ENCODE results near the gene EPAS1.

EPAS1 gene

DNA sequence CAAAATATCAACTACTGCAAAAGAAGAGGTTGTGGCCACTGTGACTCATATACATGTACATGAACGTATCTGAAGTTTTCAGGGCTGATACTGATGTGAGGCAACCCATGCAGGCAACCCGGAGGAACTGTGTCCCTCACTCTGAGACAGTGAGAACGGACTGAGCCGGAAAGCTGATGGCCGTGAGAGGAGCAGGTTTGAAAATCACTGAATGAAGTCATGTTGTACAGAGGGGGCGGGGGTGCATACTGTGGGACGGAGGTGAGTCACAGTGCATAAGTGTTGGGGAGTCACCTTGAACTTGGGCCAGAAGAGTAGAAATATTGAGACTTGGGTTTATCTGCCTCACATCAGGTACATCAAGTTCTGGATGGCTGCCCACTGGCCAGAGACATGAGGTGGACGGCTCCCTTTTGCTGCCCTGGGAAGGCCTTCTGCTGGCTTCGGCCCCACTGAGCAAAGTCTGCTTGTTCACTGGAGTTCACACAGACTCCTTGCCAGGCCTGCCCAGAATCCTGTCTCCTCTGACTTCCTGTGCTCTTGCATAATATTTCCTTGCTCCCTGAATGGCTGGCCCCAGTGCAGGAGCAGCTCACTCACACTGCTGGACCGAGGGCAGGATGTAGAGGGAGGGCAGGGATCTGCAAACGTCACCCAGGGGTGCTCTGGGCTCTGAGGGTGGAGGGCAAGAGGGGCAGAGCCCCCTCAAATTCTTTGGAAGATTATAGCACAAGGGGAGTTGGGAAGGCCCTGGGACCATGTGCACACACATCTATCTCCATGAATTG lies 18.1 kb downstream of the EPAS1 start:
- Mint-ChIP-seq H3K27me3 (ENCODE audit: low read depth) (peaks cover 32% of the 10 kb centered on the region), H3K27ac (no peak overlapping the region), H3K4me1 (ENCODE audit: low read depth) (peaks cover 5% of the 10 kb centered on the region), H3K36me3 (ENCODE audit: low read depth) (no peaks in the 10 kb centered on the region), H3K9me3 (no peaks in the 10 kb centered on the region), H3K4me3 (no peak overlapping the region)

DNA sequence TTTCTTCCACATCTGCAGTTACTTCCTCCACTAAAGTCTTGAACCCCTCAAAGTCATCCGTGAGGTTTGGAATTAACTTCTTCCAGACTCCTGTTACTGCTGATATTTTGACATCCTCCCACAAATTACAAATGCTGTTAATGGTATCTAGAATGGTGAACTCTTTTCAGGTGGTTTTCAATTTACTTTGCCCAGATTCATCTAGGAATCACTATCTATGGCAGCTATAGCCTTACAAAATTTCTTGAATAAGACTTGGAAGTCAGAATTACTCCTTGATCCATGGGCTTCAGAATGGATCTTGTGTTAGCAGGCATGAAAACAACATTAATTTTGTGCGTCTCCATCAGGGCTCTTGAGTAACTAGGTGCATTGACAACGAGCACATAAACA lies 19.9 kb downstream of the EPAS1 start:
- H3K27me3 Mint-ChIP-seq (ENCODE audit: low read depth) = peaks cover 32% of the 10 kb centered on the region
- H3K4me3 Mint-ChIP-seq = no peak overlapping the region
- H3K36me3 Mint-ChIP-seq (ENCODE audit: low read depth) = no peaks in the 10 kb centered on the region
- H3K9me3 Mint-ChIP-seq = no peaks in the 10 kb centered on the region
- peaks cover 5% of the 10 kb centered on the region for H3K4me1 Mint-ChIP-seq (ENCODE audit: low read depth)
- H3K27ac Mint-ChIP-seq = no peak overlapping the region

- Mint-ChIP-seq H3K27ac (no peak overlapping the region), H3K4me1 (ENCODE audit: low read depth) (peaks cover 5% of the 10 kb centered on the region), H3K36me3 (ENCODE audit: low read depth) (no peaks in the 10 kb centered on the region), H3K4me3 (no peak overlapping the region), H3K9me3 (no peaks in the 10 kb centered on the region), H3K27me3 (ENCODE audit: low read depth) (peaks cover 40% of the 10 kb centered on the region)
Measured at GRCh38 chr2:46318579-46319460, 21.6 kb downstream of the EPAS1 start.

- no peak overlapping the region for H3K4me3 Mint-ChIP-seq
- no peaks in the 10 kb centered on the region for H3K9me3 Mint-ChIP-seq
- no peak overlapping the region for H3K27ac Mint-ChIP-seq
Measured at GRCh38 chr2:46319711-46320110, 22.5 kb downstream of the EPAS1 start.

GRCh38 chr2:46320141-46320567 lies 22.9 kb downstream of the EPAS1 start:
- Mint-ChIP-seq H3K27ac (no peak overlapping the region), H3K27me3 (ENCODE audit: low read depth) (peaks cover 43% of the 10 kb centered on the region), H3K4me3 (no peak overlapping the region), H3K36me3 (ENCODE audit: low read depth) (no peaks in the 10 kb centered on the region), H3K9me3 (no peaks in the 10 kb centered on the region), H3K4me1 (ENCODE audit: low read depth) (peaks cover 3% of the 10 kb centered on the region)

More at GRCh38 chr2:46319711-46320110, 22.5 kb downstream of the EPAS1 start:
- H3K4me1 Mint-ChIP-seq (ENCODE audit: low read depth) = peaks cover 5% of the 10 kb centered on the region
- no peaks in the 10 kb centered on the region for H3K36me3 Mint-ChIP-seq (ENCODE audit: low read depth)
- peaks cover 39% of the 10 kb centered on the region for H3K27me3 Mint-ChIP-seq (ENCODE audit: low read depth)

DNA sequence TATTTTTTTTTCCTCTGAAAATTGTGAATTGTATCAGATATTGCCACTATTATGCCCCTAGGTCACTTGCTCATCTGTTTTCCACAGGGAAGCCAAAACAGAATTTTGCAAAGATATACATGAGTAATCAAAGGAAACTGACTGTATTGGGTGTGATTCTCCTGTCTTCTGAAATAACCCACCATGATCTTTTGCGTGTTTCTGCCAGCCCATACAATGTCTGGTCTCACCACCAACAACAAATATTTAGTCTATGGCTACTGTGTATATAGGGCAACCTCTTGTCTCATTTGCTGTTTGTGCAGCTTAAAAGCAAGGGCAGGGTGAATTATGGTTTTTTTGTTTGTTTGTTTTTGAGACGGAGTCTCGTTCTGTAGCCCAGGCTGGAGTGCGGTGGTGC lies 26.5 kb downstream of the EPAS1 start:
- H3K27ac Mint-ChIP-seq = no peak overlapping the region
- no peaks in the 10 kb centered on the region for H3K9me3 Mint-ChIP-seq
- no peaks in the 10 kb centered on the region for H3K36me3 Mint-ChIP-seq (ENCODE audit: low read depth)
- H3K27me3 Mint-ChIP-seq (ENCODE audit: low read depth) = peaks cover 45% of the 10 kb centered on the region
- no peak overlapping the region for H3K4me3 Mint-ChIP-seq
- peaks cover 9% of the 10 kb centered on the region for H3K4me1 Mint-ChIP-seq (ENCODE audit: low read depth)

GRCh38 chr2:46325182-46325928 lies 28.1 kb downstream of the EPAS1 start:
- no peaks in the 10 kb centered on the region for H3K36me3 Mint-ChIP-seq (ENCODE audit: low read depth)
- peaks cover 9% of the 10 kb centered on the region for H3K4me1 Mint-ChIP-seq (ENCODE audit: low read depth)
- H3K27me3 Mint-ChIP-seq (ENCODE audit: low read depth) = peaks cover 35% of the 10 kb centered on the region
- no peak overlapping the region for H3K4me3 Mint-ChIP-seq
- no peak overlapping the region for H3K27ac Mint-ChIP-seq
- no peaks in the 10 kb centered on the region for H3K9me3 Mint-ChIP-seq

GRCh38 chr2:46326231-46326980 lies 29.2 kb downstream of the EPAS1 start:
- H3K27me3 Mint-ChIP-seq (ENCODE audit: low read depth) = peaks cover 31% of the 10 kb centered on the region
- no peaks in the 10 kb centered on the region for H3K36me3 Mint-ChIP-seq (ENCODE audit: low read depth)
- no peaks in the 10 kb centered on the region for H3K9me3 Mint-ChIP-seq
- H3K4me1 Mint-ChIP-seq (ENCODE audit: low read depth) = peaks cover 9% of the 10 kb centered on the region
- no peak overlapping the region for H3K27ac Mint-ChIP-seq
- no peak overlapping the region for H3K4me3 Mint-ChIP-seq

DNA sequence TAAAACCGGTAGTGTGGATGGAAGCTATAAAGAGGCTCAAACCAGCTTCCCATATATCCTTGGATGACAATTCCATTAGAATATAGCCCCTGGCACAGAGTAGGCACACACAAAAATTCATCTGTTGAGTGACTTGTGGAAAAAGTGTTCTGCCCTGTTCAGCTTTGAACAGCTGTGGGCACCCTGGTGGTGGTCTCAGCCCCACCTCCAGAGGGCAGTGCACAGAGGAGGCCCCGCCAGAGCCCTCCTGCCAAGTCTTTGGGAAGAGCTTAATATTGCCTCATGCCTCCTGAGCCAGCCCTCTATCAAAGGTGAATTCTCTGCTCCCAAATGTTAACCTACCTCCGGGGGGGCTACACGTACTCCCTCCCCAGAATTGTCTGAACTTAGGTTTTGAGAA lies 30.4 kb downstream of the EPAS1 start:
- no peak overlapping the region for H3K4me3 Mint-ChIP-seq
- no peaks in the 10 kb centered on the region for H3K36me3 Mint-ChIP-seq (ENCODE audit: low read depth)
- peaks cover 9% of the 10 kb centered on the region for H3K4me1 Mint-ChIP-seq (ENCODE audit: low read depth)
- H3K27ac Mint-ChIP-seq = no peak overlapping the region
- H3K9me3 Mint-ChIP-seq = no peaks in the 10 kb centered on the region
- H3K27me3 Mint-ChIP-seq (ENCODE audit: low read depth) = peaks cover 24% of the 10 kb centered on the region

DNA sequence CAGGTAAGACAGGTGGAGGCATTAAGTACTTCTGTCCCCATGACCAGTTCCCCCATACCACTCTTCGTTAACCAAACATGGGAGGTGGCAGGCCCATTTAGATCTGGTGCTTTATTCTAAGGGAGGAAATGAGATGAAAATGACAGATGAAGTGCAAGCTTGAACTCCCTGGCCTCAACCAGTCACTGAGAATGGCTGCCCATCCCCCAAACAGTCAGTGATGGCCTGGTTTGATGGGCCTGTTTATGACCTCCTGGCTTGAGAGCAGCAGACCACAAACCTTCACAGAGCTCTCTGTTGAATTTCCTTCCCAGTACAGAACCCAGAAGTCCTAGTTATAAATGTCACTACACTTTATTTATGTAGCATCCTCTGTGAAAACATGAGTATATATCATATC lies 31.1 kb downstream of the EPAS1 start:
- H3K9me3 Mint-ChIP-seq = no peaks in the 10 kb centered on the region
- H3K36me3 Mint-ChIP-seq (ENCODE audit: low read depth) = no peaks in the 10 kb centered on the region
- no peak overlapping the region for H3K4me3 Mint-ChIP-seq
- H3K4me1 Mint-ChIP-seq (ENCODE audit: low read depth) = peaks cover 9% of the 10 kb centered on the region
- peaks cover 27% of the 10 kb centered on the region for H3K27me3 Mint-ChIP-seq (ENCODE audit: low read depth)
- H3K27ac Mint-ChIP-seq = no peak overlapping the region

- Mint-ChIP-seq H3K27ac (no peak overlapping the region), H3K4me1 (ENCODE audit: low read depth) (peaks cover 9% of the 10 kb centered on the region), H3K4me3 (no peak overlapping the region), H3K9me3 (no peaks in the 10 kb centered on the region), H3K36me3 (ENCODE audit: low read depth) (no peaks in the 10 kb centered on the region), H3K27me3 (ENCODE audit: low read depth) (peaks cover 26% of the 10 kb centered on the region)
Measured at GRCh38 chr2:46328829-46329228, 31.6 kb downstream of the EPAS1 start.

- Mint-ChIP-seq H3K9me3 (no peaks in the 10 kb centered on the region), H3K27ac (no peak overlapping the region), H3K4me1 (ENCODE audit: low read depth) (peaks cover 9% of the 10 kb centered on the region), H3K27me3 (ENCODE audit: low read depth) (peaks cover 24% of the 10 kb centered on the region), H3K36me3 (ENCODE audit: low read depth) (no peaks in the 10 kb centered on the region), H3K4me3 (no peak overlapping the region)
Measured at GRCh38 chr2:46329340-46329739, 32.1 kb downstream of the EPAS1 start.

DNA sequence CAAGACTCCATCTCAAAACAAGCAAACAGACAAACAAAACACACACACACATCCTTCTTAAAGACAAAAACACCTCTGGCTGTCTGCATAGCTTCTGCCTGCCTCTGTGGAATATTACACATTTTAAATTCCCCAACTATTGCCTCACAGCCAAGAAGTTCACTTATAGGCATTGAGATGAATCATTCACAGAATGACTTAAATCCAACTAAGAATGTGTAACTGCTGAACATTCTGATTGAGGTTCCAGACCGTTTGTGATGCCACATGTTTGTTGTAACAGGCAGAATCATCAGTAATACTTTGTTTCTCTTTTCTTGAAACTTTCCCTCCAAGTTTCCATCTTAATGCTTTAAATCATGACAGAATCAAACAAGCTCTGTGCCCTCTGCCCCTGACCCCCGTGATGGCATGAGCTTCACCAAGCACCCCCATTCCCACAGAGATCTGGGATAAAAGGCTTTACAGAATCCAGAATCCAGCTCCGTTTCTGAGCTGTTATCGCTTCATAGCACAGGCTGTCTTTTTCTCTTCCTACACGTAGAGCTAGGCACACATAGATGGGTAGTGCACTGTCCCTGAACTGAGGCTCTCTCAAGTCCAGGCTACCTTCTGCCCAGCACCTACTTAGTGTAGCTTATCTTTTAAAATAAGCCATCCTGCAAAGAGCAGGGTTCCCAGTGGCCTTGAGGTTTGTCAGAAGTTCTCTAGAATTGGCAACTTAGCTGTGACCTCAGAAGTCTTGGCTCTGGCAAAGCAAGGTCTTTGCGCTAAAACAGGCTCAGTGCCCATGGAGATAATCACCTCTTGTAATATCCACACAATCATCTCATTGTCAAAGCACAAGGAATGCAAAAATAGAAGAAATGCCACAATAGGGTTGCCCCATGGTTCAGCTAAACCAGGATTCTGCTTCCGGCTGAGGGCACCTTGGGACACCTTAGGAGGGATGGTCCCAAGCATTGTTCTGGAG lies 32.9 kb downstream of the EPAS1 start:
- Mint-ChIP-seq H3K36me3 (ENCODE audit: low read depth) (no peaks in the 10 kb centered on the region), H3K27ac (peak overlapping the region; percentile 49), H3K4me1 (ENCODE audit: low read depth) (peaks cover 15% of the 10 kb centered on the region)

More for the DNA sequence above, 32.9 kb downstream of the EPAS1 start:
- H3K27me3 Mint-ChIP-seq (ENCODE audit: low read depth) = peaks cover 18% of the 10 kb centered on the region
- H3K4me3 Mint-ChIP-seq = no peak overlapping the region
- no peaks in the 10 kb centered on the region for H3K9me3 Mint-ChIP-seq

Data from T-helper 1 cell treated with Interleukin-12 subunit alpha and Interleukin-12 subunit beta and Interleukin-4 antibody, amounts not matched to agents 30 μg/mL and 1 μg/mL, for 36 hours (primary cell).